SK-N-MC (cell line): ENCODE results near the gene PLD5.

Experiments
- EZH2 ChIP-seq: fragments of 200-600 bp; sonication (generic); IDR thresholded peaks from one replicate; pipeline ENCODE4 v1.6.1; 2017; ENCODE audit warnings: antibody characterized with exemption
- FOXP2 ChIP-seq: optimal IDR thresholded peaks from 2 replicates; pipeline ENCODE3; 2011; ENCODE audit warnings: mild to moderate bottlenecking, moderate library complexity; ENCODE audit not compliant: insufficient read depth; ENCODE audit errors: extremely low read length, control extremely low read depth
- POLR2AphosphoS5 ChIP-seq: IDR thresholded peaks from 2 replicates; pipeline ENCODE4 v1.6.1; 2012; ENCODE audit warnings: mild to moderate bottlenecking, low read depth, low read length, borderline replicate concordance

GRCh38 chr1:242133351-242133750 lies 391.1 kb downstream of the PLD5 start:
- no peak for TF ChIP-seq FOXP2
- no peak for TF ChIP-seq POLR2AphosphoS5
- TF ChIP-seq EZH2, result no peak
